K562 (cell line): ENCODE measurements around the gene EHD3. TPM values are rescaled to one million over a fixed set of nuclear protein-coding genes. Genes with fewer than 3 reads are reported as not detected.

Experiments
- ATAC-seq: fragments of 200-7000 bp; cut with Tn5 transposase; 3 replicates; pipeline ENCODE4 v1.9.1; 2020; ENCODE audit warnings: moderate library complexity
- BruUV-seq: library from RNA; stranded (reverse); fragments of 400-500 nt; replicated peaks from 2 replicates; lab custom pipeline; 2021; lab: Mats Ljungman, UMichigan
- CTCF ChIA-PET: fragments of 300-600 bp; formaldehyde crosslinking; extraction: SDS; loops from one replicate; lab custom pipeline; 2021; ENCODE audit warnings: low intra/inter-chr PET ratio; lab: Yijun Ruan, JAX
- POLR2A ChIA-PET: fragments of 300-600, 350-650 bp; sonication (Branson Sonifier 250); formaldehyde crosslinking; extraction: SDS; loops from one replicate; lab custom pipeline; 2021; ENCODE audit warnings: antibody characterized with exemption, inconsistent platforms; lab: Yijun Ruan, JAX
- DNase-seq, 4 experiments: peaks; one replicate each; pipeline versions ENCODE4 v3.0.0 to v3.0.0-alpha.2; 2011 to 2018; ENCODE audit warnings: low spot score in 3 of 4, mixed read lengths in 3 of 4; ENCODE audit errors: extremely low read depth in 1 of 4
- FAIRE-seq: peaks from 2 replicates; lab custom pipeline; 2011; peaks lifted over from hg19 to GRCh38; lab: Jason Lieb, UNC
- H2AFZ ChIP-seq: 2 replicates; pipeline ENCODE4 v1.6.0; 2011; ENCODE audit warnings: low read depth, low read length, control low read depth, inconsistent platforms
- H3K27ac ChIP-seq: fragments of 200-600 bp; 3 replicates; pipeline ENCODE4 v1.8.0; 2011; ENCODE audit warnings: low read depth, mild to moderate bottlenecking, control low read depth, inconsistent platforms, low read length, moderate library complexity, mixed read lengths; ENCODE audit errors: extremely low read depth
- H3K27me3 ChIP-seq, 2 experiments: fragments of 300-600 bp in 1 of 2; 2 replicates in 1 of 2; 3 replicates in 1 of 2; pipeline versions ENCODE4 v1.6.0 to v1.8.0; 2011; ENCODE audit warnings: inconsistent platforms in 2 of 2, low read length in 2 of 2, mild to moderate bottlenecking in 1 of 2, mixed read lengths in 1 of 2, moderate library complexity in 1 of 2; ENCODE audit not compliant: control insufficient read depth in 2 of 2, insufficient read depth in 2 of 2
- H3K36me3 ChIP-seq: fragments of 300-600 bp; 3 replicates; pipeline ENCODE4 v1.8.0; 2011; ENCODE audit warnings: mild to moderate bottlenecking, low read length, inconsistent platforms; ENCODE audit not compliant: control insufficient read depth, insufficient read depth
- H3K4me1 ChIP-seq, 2 experiments: fragments of 200-600 bp in 1 of 2; replicated peaks in 1 of 2; 2 replicates in 1 of 2; 3 replicates in 1 of 2; pipeline versions ENCODE4 v1.5.1 to v1.8.0; 2011; ENCODE audit warnings: inconsistent platforms in 2 of 2, low read length in 2 of 2, mild to moderate bottlenecking in 1 of 2, mixed read lengths in 1 of 2, moderate library complexity in 1 of 2; ENCODE audit not compliant: control insufficient read depth in 2 of 2, insufficient read depth in 2 of 2
- H3K4me2 ChIP-seq: 2 replicates; pipeline ENCODE4 v1.6.1; 2011; ENCODE audit warnings: low read length, control low read depth, inconsistent platforms, mixed read lengths; ENCODE audit not compliant: insufficient read depth
- H3K4me3 ChIP-seq: fragments of 200-600 bp; sonication (generic), shearing (Covaris generic); 2 replicates; pipeline ENCODE4 v1.5.1; 2016; ENCODE audit warnings: control low read depth, inconsistent platforms
- H3K79me2 ChIP-seq: fragments of 200-600 bp; 3 replicates; pipeline ENCODE4 v1.8.0; 2011; ENCODE audit warnings: low read length, inconsistent platforms; ENCODE audit not compliant: control insufficient read depth, insufficient read depth
- H3K9ac ChIP-seq, 2 experiments: 2 replicates each; pipeline versions ENCODE4 v1.6.0 to v1.6.1; 2011; ENCODE audit warnings: low read depth in 2 of 2, low read length in 2 of 2, control low read depth in 1 of 2, inconsistent platforms in 1 of 2, mild to moderate bottlenecking in 1 of 2, mixed read lengths in 1 of 2; ENCODE audit not compliant: insufficient read depth in 1 of 2
- H3K9me1 ChIP-seq: one replicate; pipeline ENCODE4 v1.6.0; 2011; ENCODE audit warnings: inconsistent platforms, mild to moderate bottlenecking, low read length, moderate library complexity; ENCODE audit not compliant: control insufficient read depth, insufficient read depth
- H3K9me3 ChIP-seq: replicated peaks from 2 replicates; pipeline ENCODE4 v1.5.1; 2011; ENCODE audit warnings: low read depth, low read length, inconsistent platforms; ENCODE audit not compliant: control insufficient read depth, insufficient read depth
- H4K20me1 ChIP-seq: replicated peaks from 2 replicates; pipeline ENCODE4 v1.6.1; 2011; ENCODE audit warnings: low read length, inconsistent platforms, mixed read lengths; ENCODE audit not compliant: control insufficient read depth, insufficient read depth
- HEY1 ChIP-seq: fragments of 250-450 bp; sonication (Bioruptor Pico); IDR thresholded peaks from 2 replicates; pipeline ENCODE4 v1.5.0; 2020; ENCODE audit warnings: mild to moderate bottlenecking, moderate library complexity, borderline replicate concordance
- HNRNPL ChIP-seq: fragments of 200-400 bp; formaldehyde crosslinking; IDR thresholded peaks from 2 replicates; pipeline ENCODE4 v1.6.1; 2017; ENCODE audit warnings: low read depth, mild to moderate bottlenecking, low read length
- IRF2 ChIP-seq: sonication (generic); formaldehyde crosslinking; IDR thresholded peaks from 2 replicates; pipeline ENCODE4 v1.8.1; 2022; ENCODE audit warnings: mild to moderate bottlenecking, missing genetic modification reagents
- JUND ChIP-seq, 2 experiments: IDR thresholded peaks; 2 replicates in 1 of 2; 3 replicates in 1 of 2; pipeline ENCODE4 v1.6.1; 2011; ENCODE audit warnings: borderline replicate concordance in 2 of 2, low read depth in 2 of 2, low read length in 2 of 2, improper control_type of control experiment in 1 of 2, missing biosample characterization in 1 of 2, missing genetic modification characterization in 1 of 2, missing genetic modification reagents in 1 of 2
- PHF21A ChIP-seq: fragments of 450-650 bp; IDR thresholded peaks from 2 replicates; pipeline ENCODE4 v1.6.1; 2017; ENCODE audit warnings: low read depth, borderline replicate concordance
- SUPT5H ChIP-seq: fragments of 450-650 bp; IDR thresholded peaks from 2 replicates; pipeline ENCODE4 v1.6.1; 2016
- TEAD1 ChIP-seq, 2 experiments: fragments of 450-650 bp in 1 of 2; sonication (generic) in 1 of 2; formaldehyde crosslinking; IDR thresholded peaks; 2 replicates each; pipeline versions ENCODE4 v1.4.0 to v1.8.0; 2020 to 2022; ENCODE audit warnings: mild to moderate bottlenecking in 2 of 2, missing genetic modification reagents in 1 of 2
- TRIM28 ChIP-seq: fragments of 450-650 bp; IDR thresholded peaks from 2 replicates; pipeline ENCODE4 v1.6.1; 2017
- ZFX ChIP-seq: sonication (generic); formaldehyde crosslinking; IDR thresholded peaks from 2 replicates; pipeline ENCODE4 v1.8.0; 2022; ENCODE audit warnings: mild to moderate bottlenecking, missing genetic modification reagents, moderate library complexity
- ZKSCAN1 ChIP-seq: fragments of 150-350 bp; IDR thresholded peaks from 2 replicates; pipeline ENCODE4 v1.6.1; 2016; ENCODE audit warnings: low read depth, low read length
- WGBS: fragments of 100-300 bp; shearing (Covaris generic); methylation state at CpG from one replicate; pipeline ENCODE4 v1.1.6; 2016; ENCODE audit warnings: low coverage, mixed read lengths; ENCODE audit not compliant: insufficient coverage; ENCODE audit errors: missing lambda C conversion rate; 5-methylcytosine and 5-hydroxymethylcytosine counted together
- in situ Hi-C: fragments of 300-500 bp; cut with MboI; formaldehyde crosslinking; loops from 4 replicates; pipeline ENCODE4 v1.15.0; 2018; ENCODE audit warnings: inconsistent platforms, mixed read lengths
- intact Hi-C: fragments of 100-400 bp; cut with micrococcal nuclease; formaldehyde crosslinking; loops from 2 replicates; pipeline ENCODE4 v1.14.2; 2022
- polyA plus RNA-seq, 8 experiments: library from polyadenylated mRNA; depleted of rRNA in 4 of 8; stranded (reverse) in 5 of 8; unstranded in 3 of 8; fragments of >200 nt; fragmentation: Nextera tagmentation in 2 of 8; fragmentation: Illumina TruSeq in 1 of 8; extraction: Ambion mirVana in 2 of 8; extraction: Trizol in 1 of 8; gene quantifications; 2 replicates each; pipeline versions ENCODE4 v1.2.1 to v1.2.3, GENCODE V29; 2011 to 2014; ENCODE audit warnings: inconsistent platforms in 1 of 8, missing spikeins in 1 of 8
- total RNA-seq, 7 experiments: library from RNA; depleted of rRNA in 6 of 7; stranded (reverse); fragments of >200 nt in 6 of 7; fragmentation: Illumina TruSeq in 2 of 7; extraction: Trizol in 2 of 7; gene quantifications; 2 replicates each; pipeline versions ENCODE4 v1.2.1 to v1.2.3, GENCODE V29; 2011 to 2021; ENCODE audit warnings: low replicate concordance in 1 of 7
- TF ChIP-seq, protein P1 (sequence below), 2 experiments: fragments of 450-650 bp in 1 of 2; sonication (generic) in 1 of 2; formaldehyde crosslinking; conservative IDR thresholded peaks; 2 replicates each; pipeline versions ENCODE4 v1.4.0 to v1.8.1; 2020 to 2022; ENCODE audit warnings: mild to moderate bottlenecking in 1 of 2, missing genetic modification reagents in 1 of 2
- TF ChIP-seq, protein P2 (sequence below), 2 experiments: fragments of 450-650 bp in 1 of 2; IDR thresholded peaks; 2 replicates each; pipeline ENCODE4 v1.6.1; 2011 to 2017; ENCODE audit warnings: low read depth in 2 of 2, antibody characterized with exemption in 1 of 2, borderline replicate concordance in 1 of 2, low read length in 1 of 2, mild to moderate bottlenecking in 1 of 2, mixed read lengths in 1 of 2; ENCODE audit not compliant: control insufficient read depth in 1 of 2
- TF ChIP-seq, protein P3 (sequence below): sonication (generic); formaldehyde crosslinking; IDR thresholded peaks from 2 replicates; pipeline ENCODE4 v1.9.0; 2022; ENCODE audit warnings: mild to moderate bottlenecking, missing genetic modification reagents
- TF ChIP-seq, protein P4 (sequence below): fragments of 150-350 bp; conservative IDR thresholded peaks from 2 replicates; pipeline ENCODE4 v1.6.1; 2014; ENCODE audit warnings: low read length

EHD3 gene
- total and polyA plus RNA-seq, 9 of the 15 experiments (the other 6 are each of a cell fraction or from before 2014, with no cell fraction given), result under 0.01 to 0.04 (median 0.03) TPM; not detected in 3

DNA sequence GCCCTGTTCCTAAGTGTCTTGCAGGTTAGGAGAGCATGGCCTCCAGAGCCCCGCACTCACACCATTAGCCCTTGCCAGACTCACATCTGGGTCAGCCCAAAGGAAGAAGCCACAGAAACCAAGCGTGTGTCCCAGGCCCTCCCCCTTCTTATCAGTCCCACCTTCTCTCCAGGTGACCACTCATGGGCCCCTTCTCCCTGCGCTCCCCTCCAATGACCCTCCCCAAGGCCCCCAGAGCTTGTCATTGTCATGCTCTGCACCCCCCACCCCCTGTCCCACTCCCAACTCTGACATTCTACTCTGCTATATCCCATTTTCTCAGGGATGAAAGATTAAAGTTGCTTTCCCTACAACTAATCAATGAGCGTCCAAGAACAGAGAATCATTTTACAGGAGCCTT lies 46.8 kb upstream of the EHD3 start (continued):
- TF ChIP-seq JUND (IDR thresholded peaks at IDR 0.05; ENCODE audit: borderline replicate concordance, low read depth, low read length) (no peak), JUND (tag; IDR thresholded peaks at IDR 0.05; ENCODE audit: borderline replicate concordance, low read depth, low read length) (no peak)

DNA sequence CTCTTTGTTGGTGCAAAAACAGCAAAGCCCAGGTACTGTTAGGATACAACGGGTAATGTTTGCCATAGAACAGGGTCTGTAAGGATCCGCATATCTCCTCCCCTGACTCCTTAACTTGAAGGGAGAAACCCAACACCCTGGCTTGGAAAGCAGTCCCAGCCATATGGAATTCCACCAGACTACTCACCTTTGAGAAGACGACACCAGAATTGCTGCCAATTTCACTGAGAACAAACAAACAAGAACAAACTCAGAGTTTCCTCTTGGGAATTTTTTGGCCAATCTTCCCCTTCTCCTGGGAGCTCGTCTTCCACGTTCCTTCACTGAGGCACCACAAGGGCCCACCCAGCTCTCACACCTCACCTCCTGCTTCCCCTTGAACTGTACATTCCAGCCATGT lies 45.8 kb upstream of the EHD3 start:
- no peak overlapping the region for H3K4me2 ChIP-seq
- no peaks in the 10 kb centered on the region for H3K79me2 ChIP-seq
- FAIRE-seq (no peak), DNase-seq (no peak), ATAC-seq (no peak)
- in situ Hi-C loops, result no loop called here
- WGBS, result 1% methylated on average over 5 of the region's 5 CpGs
- BruUV-seq, result no TSS peak
- H3K9me3 ChIP-seq, result no peaks in the 10 kb centered on the region
- CTCF ChIA-PET, result no interaction called here
- no peaks in the 10 kb centered on the region for H4K20me1 ChIP-seq
- intact Hi-C loops, result no loop called here
- no peak overlapping the region for H3K4me3 ChIP-seq
- no peak overlapping the region for H2AFZ ChIP-seq
- no peak overlapping the region for H3K9ac ChIP-seq
- H3K36me3 ChIP-seq, result no peaks in the 10 kb centered on the region
- H3K27ac ChIP-seq, result no peak overlapping the region
- H3K4me1 ChIP-seq, result no peaks in the 10 kb centered on the region
- H3K27me3 ChIP-seq, result peaks cover 0 to 21% of the 10 kb centered on the region in 2 experiments; a peak in 2 of 5 replicates
- no peaks in the 10 kb centered on the region for H3K9me1 ChIP-seq
- POLR2A ChIA-PET, result no interaction called here
- TF ChIP-seq HEY1 (CRISPR knock-in tag) (no peak), ZFX (CRISPR knock-in tag) (no peak), PHF21A (no peak), TRIM28 (no peak), TEAD1 (CRISPR knock-in tag; IDR thresholded peaks at IDR 0.05) (no peak), ZKSCAN1 (no peak), IRF2 (CRISPR knock-in tag) (no peak), HNRNPL (no peak), SUPT5H (no peak)
- TF ChIP-seq, protein P1, sequence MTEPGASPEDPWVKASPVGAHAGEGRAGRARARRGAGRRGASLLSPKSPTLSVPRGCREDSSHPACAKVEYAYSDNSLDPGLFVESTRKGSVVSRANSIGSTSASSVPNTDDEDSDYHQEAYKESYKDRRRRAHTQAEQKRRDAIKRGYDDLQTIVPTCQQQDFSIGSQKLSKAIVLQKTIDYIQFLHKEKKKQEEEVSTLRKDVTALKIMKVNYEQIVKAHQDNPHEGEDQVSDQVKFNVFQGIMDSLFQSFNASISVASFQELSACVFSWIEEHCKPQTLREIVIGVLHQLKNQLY (CRISPR knock-in tag; conservative IDR thresholded peaks at IDR 0.05), result no peak
- TF ChIP-seq, protein P2, sequence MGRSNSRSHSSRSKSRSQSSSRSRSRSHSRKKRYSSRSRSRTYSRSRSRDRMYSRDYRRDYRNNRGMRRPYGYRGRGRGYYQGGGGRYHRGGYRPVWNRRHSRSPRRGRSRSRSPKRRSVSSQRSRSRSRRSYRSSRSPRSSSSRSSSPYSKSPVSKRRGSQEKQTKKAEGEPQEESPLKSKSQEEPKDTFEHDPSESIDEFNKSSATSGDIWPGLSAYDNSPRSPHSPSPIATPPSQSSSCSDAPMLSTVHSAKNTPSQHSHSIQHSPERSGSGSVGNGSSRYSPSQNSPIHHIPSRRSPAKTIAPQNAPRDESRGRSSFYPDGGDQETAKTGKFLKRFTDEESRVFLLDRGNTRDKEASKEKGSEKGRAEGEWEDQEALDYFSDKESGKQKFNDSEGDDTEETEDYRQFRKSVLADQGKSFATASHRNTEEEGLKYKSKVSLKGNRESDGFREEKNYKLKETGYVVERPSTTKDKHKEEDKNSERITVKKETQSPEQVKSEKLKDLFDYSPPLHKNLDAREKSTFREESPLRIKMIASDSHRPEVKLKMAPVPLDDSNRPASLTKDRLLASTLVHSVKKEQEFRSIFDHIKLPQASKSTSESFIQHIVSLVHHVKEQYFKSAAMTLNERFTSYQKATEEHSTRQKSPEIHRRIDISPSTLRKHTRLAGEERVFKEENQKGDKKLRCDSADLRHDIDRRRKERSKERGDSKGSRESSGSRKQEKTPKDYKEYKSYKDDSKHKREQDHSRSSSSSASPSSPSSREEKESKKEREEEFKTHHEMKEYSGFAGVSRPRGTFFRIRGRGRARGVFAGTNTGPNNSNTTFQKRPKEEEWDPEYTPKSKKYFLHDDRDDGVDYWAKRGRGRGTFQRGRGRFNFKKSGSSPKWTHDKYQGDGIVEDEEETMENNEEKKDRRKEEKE (IDR thresholded peaks at IDR 0.05; ENCODE audit: borderline replicate concordance in 1 of 2, control insufficient read depth in 1 of 2, low read depth in 2 of 2, low read length in 1 of 2), result no peak
- TF ChIP-seq, protein P3, sequence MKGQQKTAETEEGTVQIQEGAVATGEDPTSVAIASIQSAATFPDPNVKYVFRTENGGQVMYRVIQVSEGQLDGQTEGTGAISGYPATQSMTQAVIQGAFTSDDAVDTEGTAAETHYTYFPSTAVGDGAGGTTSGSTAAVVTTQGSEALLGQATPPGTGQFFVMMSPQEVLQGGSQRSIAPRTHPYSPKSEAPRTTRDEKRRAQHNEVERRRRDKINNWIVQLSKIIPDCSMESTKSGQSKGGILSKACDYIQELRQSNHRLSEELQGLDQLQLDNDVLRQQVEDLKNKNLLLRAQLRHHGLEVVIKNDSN (CRISPR knock-in tag), result no peak
- TF ChIP-seq, protein P4, sequence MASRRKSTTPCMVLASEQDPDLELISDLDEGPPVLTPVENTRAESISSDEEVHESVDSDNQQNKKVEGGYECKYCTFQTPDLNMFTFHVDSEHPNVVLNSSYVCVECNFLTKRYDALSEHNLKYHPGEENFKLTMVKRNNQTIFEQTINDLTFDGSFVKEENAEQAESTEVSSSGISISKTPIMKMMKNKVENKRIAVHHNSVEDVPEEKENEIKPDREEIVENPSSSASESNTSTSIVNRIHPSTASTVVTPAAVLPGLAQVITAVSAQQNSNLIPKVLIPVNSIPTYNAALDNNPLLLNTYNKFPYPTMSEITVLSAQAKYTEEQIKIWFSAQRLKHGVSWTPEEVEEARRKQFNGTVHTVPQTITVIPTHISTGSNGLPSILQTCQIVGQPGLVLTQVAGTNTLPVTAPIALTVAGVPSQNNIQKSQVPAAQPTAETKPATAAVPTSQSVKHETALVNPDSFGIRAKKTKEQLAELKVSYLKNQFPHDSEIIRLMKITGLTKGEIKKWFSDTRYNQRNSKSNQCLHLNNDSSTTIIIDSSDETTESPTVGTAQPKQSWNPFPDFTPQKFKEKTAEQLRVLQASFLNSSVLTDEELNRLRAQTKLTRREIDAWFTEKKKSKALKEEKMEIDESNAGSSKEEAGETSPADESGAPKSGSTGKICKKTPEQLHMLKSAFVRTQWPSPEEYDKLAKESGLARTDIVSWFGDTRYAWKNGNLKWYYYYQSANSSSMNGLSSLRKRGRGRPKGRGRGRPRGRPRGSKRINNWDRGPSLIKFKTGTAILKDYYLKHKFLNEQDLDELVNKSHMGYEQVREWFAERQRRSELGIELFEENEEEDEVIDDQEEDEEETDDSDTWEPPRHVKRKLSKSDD, result no peak
